ENCODE data around the gene ZNF423. TPM values are rescaled to one million over a fixed set of nuclear protein-coding genes. Genes with fewer than 3 reads are reported as not detected.

Gene ZNF423
- polyA plus RNA-seq, 1 of the 3 experiments (the other 2 are of a cell fraction), result 1.2 TPM

DNA sequence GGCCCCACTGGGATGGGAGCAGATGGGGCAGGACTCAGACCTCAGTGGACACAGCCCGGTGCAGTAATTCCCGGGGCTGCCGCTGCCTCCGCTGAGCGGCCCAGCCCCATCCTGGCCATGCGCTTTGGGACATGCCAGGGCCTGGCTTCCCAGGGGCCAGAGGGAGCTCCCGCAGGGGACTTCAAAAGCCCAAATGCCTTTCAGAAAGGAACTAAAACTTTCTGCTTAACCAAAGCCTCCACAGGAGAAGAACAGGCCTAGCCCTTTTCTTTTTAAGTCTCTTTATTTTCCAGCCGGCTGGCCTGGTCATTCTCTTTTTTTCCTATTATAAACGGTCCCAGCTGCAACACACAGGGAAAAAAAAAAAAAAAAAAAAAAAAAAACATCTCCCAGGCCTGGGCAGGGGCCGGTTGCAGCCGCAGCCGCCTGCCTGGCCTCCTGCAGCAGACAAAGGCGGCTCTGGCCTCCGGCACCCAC, 10.7 kb upstream of the ZNF423 start:
- POLR2A ChIA-PET, result interaction anchor here (0.6 kb wide), 1 partner anchor 55 kb away, joined by 3 read pairs; no protein-coding TSS in a partner anchor
- Histone ChIP-seq H3F3A (replicated peaks; ENCODE audit: insufficient read depth) (no peaks in the 10 kb centered on the region), H3K27ac (ENCODE audit: low read depth in 2 of 2, low read length in 1 of 2) (peak overlapping the region in 1 of 2 experiments; percentile 93; a peak in 2 of 4 replicates), H3K36me3 (replicated peaks in 1 of 2; ENCODE audit: control insufficient read depth in 1 of 2, insufficient read depth in 2 of 2, low read length in 1 of 2) (no peaks in the 10 kb centered on the region), H3K4me1 (ENCODE audit: control insufficient read depth in 1 of 2, insufficient read depth in 2 of 2, low read depth in 1 of 2, low read length in 1 of 2) (peaks cover 0 to 18% of the 10 kb centered on the region in 2 experiments; a peak in 1 of 4 replicates), H3K4me2 (no peak overlapping the region), H3K79me2 (ENCODE audit: insufficient read depth) (no peaks in the 10 kb centered on the region; the same call in 1 of the 2 replicates), H3K9ac (no peak overlapping the region), H2AFZ (ENCODE audit: low read depth) (no peak overlapping the region), H4K20me1 (ENCODE audit: insufficient read depth) (no peaks in the 10 kb centered on the region), H3K9me2 (no peaks in the 10 kb centered on the region), H3K27me3 (ENCODE audit: insufficient read depth) (peaks cover 12% of the 10 kb centered on the region; the same call in 1 of the 2 replicates), H3K9me3 (no peaks in the 10 kb centered on the region), H3K4me3 (ENCODE audit: low read depth in 2 of 2, low read length in 1 of 2) (no peak overlapping the region)
- DNase-seq, result peak; percentile 90
- CTCF ChIA-PET, result interaction anchor here (0.6 to 8.8 kb wide), 7 partner anchors 9 to 273 kb away, joined by 3 to 41 read pairs (median 6); no protein-coding TSS in a partner anchor
- TF ChIP-seq RAD21 (IDR thresholded peaks at IDR 0.05; ENCODE audit: low read length), result peak; percentile 17; the same call in 1 of the 2 replicates
- no peak for TF ChIP-seq EP300 (IDR thresholded peaks at IDR 0.05; ENCODE audit: borderline replicate concordance in 1 of 2, low read depth in 1 of 2, low read length in 1 of 2)
- 52% methylated on average over 8 of the region's 14 CpGs for WGBS (ENCODE audit: low lambda C conversion rate)

GRCh38 chr16:49862694-49863093, 6.8 kb upstream of the ZNF423 start:
- Histone ChIP-seq H3K9me2 (no peaks in the 10 kb centered on the region), H3K4me1 (ENCODE audit: control insufficient read depth in 1 of 2, insufficient read depth in 2 of 2, low read depth in 1 of 2, low read length in 1 of 2) (peaks cover 0 to 18% of the 10 kb centered on the region in 2 experiments; a peak in 1 of 4 replicates), H3K27me3 (ENCODE audit: insufficient read depth) (peaks cover 7% of the 10 kb centered on the region), H2AFZ (ENCODE audit: low read depth) (no peak overlapping the region), H3F3A (replicated peaks; ENCODE audit: insufficient read depth) (no peaks in the 10 kb centered on the region), H3K36me3 (replicated peaks in 1 of 2; ENCODE audit: control insufficient read depth in 1 of 2, insufficient read depth in 2 of 2, low read length in 1 of 2) (no peaks in the 10 kb centered on the region), H3K27ac (ENCODE audit: low read depth in 2 of 2, low read length in 1 of 2) (no peak overlapping the region), H3K4me2 (no peak overlapping the region), H3K4me3 (ENCODE audit: low read depth in 2 of 2, low read length in 1 of 2) (no peak overlapping the region), H3K79me2 (ENCODE audit: insufficient read depth) (no peaks in the 10 kb centered on the region; the same call in 1 of the 2 replicates), H3K9ac (no peak overlapping the region), H3K9me3 (no peaks in the 10 kb centered on the region), H4K20me1 (ENCODE audit: insufficient read depth) (no peaks in the 10 kb centered on the region)
- CTCF ChIA-PET, result interaction anchor here (0.7 to 8.8 kb wide), 6 partner anchors 14 to 455 kb away, joined by 3 to 41 read pairs (median 4); no protein-coding TSS in a partner anchor
- POLR2A ChIA-PET, result no interaction called here
- 40% methylated on average over 4 of the region's 4 CpGs for WGBS (ENCODE audit: low lambda C conversion rate)
- TF ChIP-seq SMC3 (IDR thresholded peaks at IDR 0.05; ENCODE audit: low read depth, low read length), result no peak
- TF ChIP-seq GATA2 (CRISPR knock-in tag; IDR thresholded peaks at IDR 0.05), result no peak
- no peak for TF ChIP-seq SIN3A (IDR thresholded peaks at IDR 0.05; ENCODE audit: borderline replicate concordance, low read depth, low read length)
- TF ChIP-seq, protein P1, sequence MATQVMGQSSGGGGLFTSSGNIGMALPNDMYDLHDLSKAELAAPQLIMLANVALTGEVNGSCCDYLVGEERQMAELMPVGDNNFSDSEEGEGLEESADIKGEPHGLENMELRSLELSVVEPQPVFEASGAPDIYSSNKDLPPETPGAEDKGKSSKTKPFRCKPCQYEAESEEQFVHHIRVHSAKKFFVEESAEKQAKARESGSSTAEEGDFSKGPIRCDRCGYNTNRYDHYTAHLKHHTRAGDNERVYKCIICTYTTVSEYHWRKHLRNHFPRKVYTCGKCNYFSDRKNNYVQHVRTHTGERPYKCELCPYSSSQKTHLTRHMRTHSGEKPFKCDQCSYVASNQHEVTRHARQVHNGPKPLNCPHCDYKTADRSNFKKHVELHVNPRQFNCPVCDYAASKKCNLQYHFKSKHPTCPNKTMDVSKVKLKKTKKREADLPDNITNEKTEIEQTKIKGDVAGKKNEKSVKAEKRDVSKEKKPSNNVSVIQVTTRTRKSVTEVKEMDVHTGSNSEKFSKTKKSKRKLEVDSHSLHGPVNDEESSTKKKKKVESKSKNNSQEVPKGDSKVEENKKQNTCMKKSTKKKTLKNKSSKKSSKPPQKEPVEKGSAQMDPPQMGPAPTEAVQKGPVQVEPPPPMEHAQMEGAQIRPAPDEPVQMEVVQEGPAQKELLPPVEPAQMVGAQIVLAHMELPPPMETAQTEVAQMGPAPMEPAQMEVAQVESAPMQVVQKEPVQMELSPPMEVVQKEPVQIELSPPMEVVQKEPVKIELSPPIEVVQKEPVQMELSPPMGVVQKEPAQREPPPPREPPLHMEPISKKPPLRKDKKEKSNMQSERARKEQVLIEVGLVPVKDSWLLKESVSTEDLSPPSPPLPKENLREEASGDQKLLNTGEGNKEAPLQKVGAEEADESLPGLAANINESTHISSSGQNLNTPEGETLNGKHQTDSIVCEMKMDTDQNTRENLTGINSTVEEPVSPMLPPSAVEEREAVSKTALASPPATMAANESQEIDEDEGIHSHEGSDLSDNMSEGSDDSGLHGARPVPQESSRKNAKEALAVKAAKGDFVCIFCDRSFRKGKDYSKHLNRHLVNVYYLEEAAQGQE (IDR thresholded peaks at IDR 0.05; ENCODE audit: low read depth, low read length), result no peak
- TF ChIP-seq FOSL2 (IDR thresholded peaks at IDR 0.05; ENCODE audit: borderline replicate concordance, low read depth), result no peak
- no peak for TF ChIP-seq JUND (IDR thresholded peaks at IDR 0.05)
- TF ChIP-seq TAF1 (IDR thresholded peaks at IDR 0.05; ENCODE audit: borderline replicate concordance, low read depth, low read length), result no peak
- TF ChIP-seq FOXM1 (IDR thresholded peaks at IDR 0.05; ENCODE audit: low read depth), result no peak
- TF ChIP-seq CHD2 (IDR thresholded peaks at IDR 0.05; ENCODE audit: low read length, partially characterized antibody), result no peak
- TF ChIP-seq EZH2phosphoT487 (IDR thresholded peaks at IDR 0.05; ENCODE audit: borderline replicate concordance, low read depth), result no peak
- TF ChIP-seq EP300 (IDR thresholded peaks at IDR 0.05; ENCODE audit: borderline replicate concordance in 1 of 2, low read depth in 1 of 2, low read length in 1 of 2), result no peak
- no peak for TF ChIP-seq GABPA (IDR thresholded peaks at IDR 0.05; ENCODE audit: low read depth)
- TF ChIP-seq PBX3 (IDR thresholded peaks at IDR 0.05), result no peak
- TF ChIP-seq USF2 (IDR thresholded peaks at IDR 0.05; ENCODE audit: borderline replicate concordance, low read depth, low read length), result no peak
- no peak for TF ChIP-seq FOXJ3 (CRISPR knock-in tag; IDR thresholded peaks at IDR 0.05)
- DNase-seq, result no peak
